Spleen (tissue), 11 donors: ENCODE measurements around the gene CAND2. TPM values are rescaled to one million over a fixed set of nuclear protein-coding genes. Genes with fewer than 3 reads are reported as not detected.
"Not testable (repeated sequence)": the region's sequence is repeated elsewhere in the genome, so short reads cannot be mapped to it uniquely, and the experiment has no call there.

Source experiments
- DNase-seq: peaks from one replicate; pipeline ENCODE4 v3.0.0-alpha.2; 2020
- H3K27ac ChIP-seq, 8 donors: fragments of 200-600 bp; sonication (generic) in 7 of 8; 1 replicate in 4 of 8; 2 replicates in 4 of 8; pipeline versions ENCODE4 v1.5.0 to v1.8.0; 2016 to 2021; ENCODE audit warnings: inconsistent platforms in 4 of 8, mild to moderate bottlenecking in 4 of 8, moderate library complexity in 1 of 8
- H3K27me3 ChIP-seq, 7 donors: fragments of 200-600 bp; sonication (generic) in 6 of 7; replicated peaks in 1 of 7; 1 replicate in 4 of 7; 2 replicates in 3 of 7; pipeline versions ENCODE4 v1.5.0 to v1.8.0; 2016 to 2021; ENCODE audit warnings: inconsistent platforms in 3 of 7, mild to moderate bottlenecking in 1 of 7
- H3K36me3 ChIP-seq, 6 donors: fragments of 200-600 bp; sonication (generic) in 5 of 6; 1 replicate in 4 of 6; 2 replicates in 2 of 6; pipeline versions ENCODE4 v1.5.0 to v1.8.0; 2016 to 2021; ENCODE audit warnings: inconsistent platforms in 2 of 6
- H3K4me1 ChIP-seq, 6 donors: fragments of 200-600 bp; sonication (generic) in 5 of 6; 1 replicate in 3 of 6; 2 replicates in 3 of 6; pipeline versions ENCODE4 v1.5.0 to v1.8.0; 2016 to 2021; ENCODE audit warnings: inconsistent platforms in 3 of 6
- H3K4me3 ChIP-seq, 8 donors: fragments of 200-600 bp; sonication (generic) in 7 of 8; 1 replicate in 4 of 8; 2 replicates in 4 of 8; pipeline versions ENCODE4 v1.5.0 to v1.8.0; 2016 to 2021; ENCODE audit warnings: inconsistent platforms in 4 of 8, mild to moderate bottlenecking in 4 of 8, moderate library complexity in 2 of 8
- H3K9me3 ChIP-seq, 8 donors: fragments of 200-600 bp; sonication (generic) in 7 of 8; 1 replicate in 4 of 8; 2 replicates in 4 of 8; pipeline versions ENCODE4 v1.5.0 to v1.8.0; 2016 to 2021; ENCODE audit warnings: inconsistent platforms in 4 of 8
- POLR2A ChIP-seq, 3 donors: fragments of 450-650 bp; IDR thresholded peaks; one replicate each; pipeline ENCODE4 v1.5.1; 2017; ENCODE audit warnings: antibody characterized with exemption in 3 of 3, mild to moderate bottlenecking in 1 of 3
- POLR2AphosphoS5 ChIP-seq, 3 donors: sonication (generic); formaldehyde crosslinking; IDR thresholded peaks; one replicate each; pipeline ENCODE4 v1.5.1; 2017; ENCODE audit warnings: antibody characterized with exemption in 3 of 3
- WGBS, 5 donors: extraction: QIAGEN DNeasy Blood & Tissue Kit in 3 of 5; methylation state at CpG; one replicate each; pipeline versions ENCODE4 v1.1.5 to v1.1.7; 2013 to 2018; 5-methylcytosine and 5-hydroxymethylcytosine counted together
- intact Hi-C: fragments of 100-400 bp; cut with DNase I; formaldehyde crosslinking; loops from one replicate; pipeline ENCODE4 v1.15.0; 2023; ENCODE audit warnings: low total_unique reads
- polyA plus RNA-seq, 3 donors: library from polyadenylated mRNA; stranded (reverse); fragments of 200-250 nt; gene quantifications; one replicate each; pipeline ENCODE4 v1.2.1, GENCODE V29; 2013
- total RNA-seq, 7 donors: library from RNA; depleted of rRNA in 3 of 7; stranded (reverse); fragments of >200 nt in 3 of 7; fragmentation: NEBNext Ultra II Directional in 4 of 7; extraction: Animal tissue kit (Norgen Biotek cat#: 25700) in 4 of 7; gene quantifications; one replicate each; pipeline versions ENCODE4 v1.1.0 to v1.2.1, GENCODE V29; 2016 to 2021
- TF ChIP-seq, protein P1 (sequence below), 11 experiments: fragments of 200-600 bp in 7 of 11; fragments of 450-650 bp in 4 of 11; sonication (generic) in 4 of 11; IDR thresholded peaks in 8 of 11; conservative IDR thresholded peaks in 3 of 11; 1 replicate in 7 of 11; 2 replicates in 4 of 11; pipeline versions ENCODE4 v1.4.0 to v1.8.0; 2016 to 2021; ENCODE audit warnings: antibody characterized with exemption in 11 of 11, inconsistent platforms in 4 of 11, mild to moderate bottlenecking in 1 of 11
- donor health status: healthy with polysubstance abuse.
- donor health status: DM: no; HTN: no; CAD: no; lungs with moderate emphysema.
- donor health status: DM: no; HTN: no; CAD: no.
- donor health status: Bipolar disorder and iron deficiency.
- donor health status: healthy.
- donor health status: DM: no; HTN: no; CAD: no.
- donor health status: DM: yes; HTN: yes; CAD: no.

Gene CAND2
- total and polyA plus RNA-seq, 10 donors = 0.78 to 12.2 (median 7.5) TPM

DNA sequence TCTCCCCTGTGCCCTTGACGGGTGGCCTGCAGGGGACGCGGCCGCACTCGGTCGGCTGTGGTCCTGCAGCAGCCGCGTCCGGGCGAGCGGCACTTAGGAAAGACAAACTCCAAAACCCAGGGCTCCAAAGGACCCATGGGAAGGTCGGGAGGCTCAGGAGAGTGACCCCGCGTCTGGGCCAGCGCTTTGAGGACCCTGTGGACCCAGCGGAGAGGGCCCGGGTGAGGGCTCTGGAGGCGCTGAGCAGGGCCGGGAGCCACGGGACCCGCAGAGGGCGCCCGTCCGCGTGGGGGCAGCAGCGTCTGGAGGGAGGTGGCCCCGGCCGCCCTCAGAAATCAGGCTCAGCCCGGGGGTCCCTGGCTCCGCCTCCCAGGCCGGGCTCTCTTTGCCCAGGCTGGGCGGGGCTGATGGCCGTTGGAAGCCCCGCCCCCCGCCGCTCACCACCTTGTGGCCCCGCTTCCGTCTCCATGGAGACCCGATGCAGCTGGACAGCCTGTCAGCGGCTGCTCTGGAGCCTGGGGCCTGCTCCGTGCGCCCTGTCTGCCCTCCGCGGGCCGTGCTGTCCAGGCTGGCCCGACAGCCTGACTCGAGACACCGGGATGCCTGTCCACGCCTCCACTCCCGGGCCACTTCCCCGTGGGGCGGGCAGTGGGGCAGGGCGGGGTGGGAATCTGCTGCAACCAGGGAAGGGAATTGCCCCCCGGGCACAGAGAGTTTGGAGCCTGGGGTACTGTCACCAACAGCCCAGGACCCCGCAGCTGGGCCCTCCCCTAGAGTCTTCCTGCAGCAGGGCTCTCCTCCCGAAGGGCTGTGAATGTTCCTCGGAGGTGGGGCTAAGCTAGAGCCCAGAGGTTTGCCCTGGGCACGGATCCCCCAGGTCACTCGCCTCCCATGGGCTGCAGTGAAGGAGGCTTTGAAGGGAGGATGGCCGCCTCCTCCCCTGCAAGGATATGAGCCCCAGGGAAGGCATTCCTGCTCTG lies 79.7 kb downstream of the CAND2 start:
- TF ChIP-seq POLR2AphosphoS5 (IDR thresholded peaks at IDR 0.05) (no peak), POLR2A (IDR thresholded peaks at IDR 0.05) (no peak)
- TF ChIP-seq, protein P1, sequence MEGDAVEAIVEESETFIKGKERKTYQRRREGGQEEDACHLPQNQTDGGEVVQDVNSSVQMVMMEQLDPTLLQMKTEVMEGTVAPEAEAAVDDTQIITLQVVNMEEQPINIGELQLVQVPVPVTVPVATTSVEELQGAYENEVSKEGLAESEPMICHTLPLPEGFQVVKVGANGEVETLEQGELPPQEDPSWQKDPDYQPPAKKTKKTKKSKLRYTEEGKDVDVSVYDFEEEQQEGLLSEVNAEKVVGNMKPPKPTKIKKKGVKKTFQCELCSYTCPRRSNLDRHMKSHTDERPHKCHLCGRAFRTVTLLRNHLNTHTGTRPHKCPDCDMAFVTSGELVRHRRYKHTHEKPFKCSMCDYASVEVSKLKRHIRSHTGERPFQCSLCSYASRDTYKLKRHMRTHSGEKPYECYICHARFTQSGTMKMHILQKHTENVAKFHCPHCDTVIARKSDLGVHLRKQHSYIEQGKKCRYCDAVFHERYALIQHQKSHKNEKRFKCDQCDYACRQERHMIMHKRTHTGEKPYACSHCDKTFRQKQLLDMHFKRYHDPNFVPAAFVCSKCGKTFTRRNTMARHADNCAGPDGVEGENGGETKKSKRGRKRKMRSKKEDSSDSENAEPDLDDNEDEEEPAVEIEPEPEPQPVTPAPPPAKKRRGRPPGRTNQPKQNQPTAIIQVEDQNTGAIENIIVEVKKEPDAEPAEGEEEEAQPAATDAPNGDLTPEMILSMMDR (IDR thresholded peaks at IDR 0.05 in 8 of 11, conservative IDR thresholded peaks at IDR 0.05 in 3 of 11) = peak in 5 of 11 experiments; percentile 27 to 51 (median 41)
- Histone ChIP-seq H3K4me1 (peaks cover 3 to 26% (median 12%) of the 10 kb centered on the region in 6 donors), H3K4me3 (peak overlapping the region in 6 of 8 donors; percentile 17 to 59 (median 30)), H3K27me3 (peaks cover 0 to 15% (median 9%) of the 10 kb centered on the region in 7 donors), H3K27ac (no peak overlapping the region), H3K36me3 (no peaks in the 10 kb centered on the region), H3K9me3 (no peaks in the 10 kb centered on the region)
- no peak for DNase-seq
- WGBS, 5 donors = 25 to 47% (median 31%) methylated on average over 25 to 60 of the region's 60 CpGs
- intact Hi-C loops = no loop called here

DNA sequence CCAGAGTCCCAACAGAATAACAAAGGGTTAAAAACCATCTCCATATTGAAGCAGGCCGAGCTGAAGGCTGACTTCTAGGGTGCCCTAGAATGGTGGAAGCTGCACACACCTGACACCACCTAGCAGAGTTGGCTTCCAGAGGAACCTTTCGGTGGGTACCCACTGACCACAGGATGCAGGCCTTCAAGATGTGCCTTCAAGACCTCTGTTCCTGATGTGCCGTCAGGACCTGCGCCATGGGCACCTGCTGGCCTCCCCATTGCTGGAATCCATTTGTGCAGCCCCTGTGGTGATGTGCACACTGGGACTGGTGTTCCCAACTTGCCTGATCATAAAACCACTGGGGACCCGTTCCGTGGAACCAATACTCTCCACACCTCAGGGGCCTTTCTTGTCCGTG lies 80.6 kb downstream of the CAND2 start:
- intact Hi-C loops = no loop called here
- Histone ChIP-seq H3K9me3 (no peaks in the 10 kb centered on the region), H3K4me3 (no peak overlapping the region), H3K27me3 (peaks cover 0 to 15% (median 9%) of the 10 kb centered on the region in 7 donors), H3K36me3 (no peaks in the 10 kb centered on the region), H3K4me1 (peaks cover 3 to 26% (median 13%) of the 10 kb centered on the region in 6 donors), H3K27ac (no peak overlapping the region)
- no peak for DNase-seq
- TF ChIP-seq POLR2AphosphoS5 (IDR thresholded peaks at IDR 0.05) = no peak
- TF ChIP-seq, protein P1 (IDR thresholded peaks at IDR 0.05 in 8 of 11, conservative IDR thresholded peaks at IDR 0.05 in 3 of 11) = no peak
- no peak for TF ChIP-seq POLR2A (IDR thresholded peaks at IDR 0.05)
- WGBS, 5 donors = 90 to 99% (median 92%) methylated on average over 7 of the region's 7 CpGs

GRCh38 chr3:12878141-12878574 lies 81.7 kb downstream of the CAND2 start:
- WGBS, 5 donors = 80 to 90% (median 89%) methylated on average over 2 of the region's 2 CpGs; no CpG with 5 or more reads in 1 of the 5 donors
- Histone ChIP-seq H3K4me1 (peaks cover 3 to 36% (median 16%) of the 10 kb centered on the region in 6 donors), H3K9me3 (no peaks in the 10 kb centered on the region), H3K4me3 (no peak overlapping the region), H3K27ac (no peak overlapping the region), H3K36me3 (no peaks in the 10 kb centered on the region), H3K27me3 (peaks cover 0 to 15% (median 9%) of the 10 kb centered on the region in 7 donors)
- DNase-seq = no peak
- TF ChIP-seq, protein P1 (IDR thresholded peaks at IDR 0.05 in 8 of 11, conservative IDR thresholded peaks at IDR 0.05 in 3 of 11) = no peak
- intact Hi-C loops = no loop called here

- 53 to 59% (median 56%) methylated on average over 2 of the region's 2 CpGs for WGBS, 5 donors
- H3K9me3 ChIP-seq, H3K4me3 ChIP-seq, DNase-seq, H3K36me3 ChIP-seq, intact Hi-C loops, H3K27ac ChIP-seq: not testable (repeated sequence)
- Histone ChIP-seq H3K27me3 (peaks cover 0 to 15% (median 9%) of the 10 kb centered on the region in 7 donors), H3K4me1 (peaks cover 3 to 39% (median 16%) of the 10 kb centered on the region in 6 donors)
Observed at GRCh38 chr3:12878758-12879157, 82.3 kb downstream of the CAND2 start.
